ENCODE results near the gene DAGLA.

Gene DAGLA

GRCh38 chr11:61730240-61730994 is 50.2 kb downstream of the DAGLA start:
- DNase-seq: no peak

- DNase-seq: no peak
Measured at GRCh38 chr11:61731211-61731951, 51.2 kb downstream of the DAGLA start.

- DNase-seq: no peak
Measured at GRCh38 chr11:61731952-61732675, 51.9 kb downstream of the DAGLA start.

GRCh38 chr11:61732705-61733104 is 52.5 kb downstream of the DAGLA start:
- no peak for DNase-seq

- DNase-seq: peak; percentile 94
Measured at GRCh38 chr11:61733120-61733978, 53.2 kb downstream of the DAGLA start.

GRCh38 chr11:61734767-61735166 is 54.6 kb downstream of the DAGLA start:
- DNase-seq: no peak

- no peak for DNase-seq
Measured at GRCh38 chr11:61735391-61735790, 55.2 kb downstream of the DAGLA start.

- DNase-seq: no peak
Measured at GRCh38 chr11:61736310-61736709, 56.1 kb downstream of the DAGLA start.

GRCh38 chr11:61737131-61737530 is 56.9 kb downstream of the DAGLA start:
- DNase-seq: no peak

- DNase-seq: no peak
Measured at GRCh38 chr11:61737636-61738386, 57.6 kb downstream of the DAGLA start.

GRCh38 chr11:61738776-61739175 is 58.6 kb downstream of the DAGLA start:
- no peak for DNase-seq

- DNase-seq: no peak
Measured at GRCh38 chr11:61739413-61739812, 59.2 kb downstream of the DAGLA start.

- DNase-seq: no peak
Measured at GRCh38 chr11:61739966-61740365, 59.8 kb downstream of the DAGLA start.

- no peak for DNase-seq
Measured at GRCh38 chr11:61742391-61742790, 62.2 kb downstream of the DAGLA start.

- DNase-seq: no peak
Measured at GRCh38 chr11:61743486-61744095, 63.4 kb downstream of the DAGLA start.

- no peak for DNase-seq
Measured at GRCh38 chr11:61744181-61744580, 64.0 kb downstream of the DAGLA start.

- DNase-seq: no peak
Measured at GRCh38 chr11:61744609-61745156, 64.5 kb downstream of the DAGLA start.

- DNase-seq: peak; percentile 72
Measured at GRCh38 chr11:61745781-61746441, 65.7 kb downstream of the DAGLA start.

- no peak for DNase-seq
Measured at GRCh38 chr11:61746442-61747191, 66.4 kb downstream of the DAGLA start.

All from eye (tissue), 1 donor.